Fibroblast of mammary gland (primary cell): Measurements from ENCODE around the gene ALG14.

ENCODE experiments used
- DNase-seq: peaks from one replicate; pipeline ENCODE4 v3.0.0-alpha.2; 2010; ENCODE audit warnings: low read depth
- H3K4me3 ChIP-seq: 2 replicates; pipeline ENCODE4 v1.5.1; 2011; ENCODE audit warnings: low read depth, mild to moderate bottlenecking, low read length, moderate library complexity; ENCODE audit not compliant: control insufficient read depth
- CTCF ChIP-seq: conservative IDR thresholded peaks from 2 replicates; pipeline ENCODE4 v1.5.1; 2011; ENCODE audit warnings: low read depth, low read length, inconsistent platforms; ENCODE audit not compliant: control insufficient read depth, insufficient read depth

ALG14 gene

GRCh38 chr1:94925561-94926125, 147.1 kb downstream of the ALG14 start:
- peak overlapping the region; percentile 94 for H3K4me3 ChIP-seq
- TF ChIP-seq CTCF: no peak
- DNase-seq: peak; percentile 71

DNA sequence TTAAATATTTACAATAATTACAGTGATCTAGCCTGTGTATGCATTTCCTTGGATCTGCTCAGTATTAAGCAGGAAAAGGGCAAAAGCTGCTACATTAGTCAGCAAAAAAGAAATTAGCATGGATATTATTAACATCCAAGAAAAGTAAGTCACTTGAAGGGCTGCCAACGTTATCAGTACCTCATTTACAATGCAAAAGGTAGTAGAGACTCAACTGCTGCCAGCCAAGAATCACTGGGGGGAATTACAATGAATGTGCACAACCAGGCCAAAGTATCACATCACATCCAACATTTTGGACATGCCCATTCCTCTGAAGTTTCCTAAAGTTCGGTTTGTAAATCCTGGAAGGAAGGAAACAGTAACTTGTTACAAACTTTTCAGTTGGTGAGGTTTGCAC, 147.7 kb downstream of the ALG14 start:
- DNase-seq: peak; percentile 51
- TF ChIP-seq CTCF: no peak
- H3K4me3 ChIP-seq: peak overlapping the region; percentile 94
